ENCODE results near the gene IFRD1.
"Not testable (repeated sequence)": the region's sequence is repeated elsewhere in the genome, so short reads cannot be mapped to it uniquely, and the experiment has no call there.

Gene IFRD1

GRCh38 chr7:112488264-112488552 lies 37.9 kb downstream of the IFRD1 start:
- DNase-seq (ENCODE audit: low spot score) = no peak

GRCh38 chr7:112492186-112492585 lies 41.9 kb downstream of the IFRD1 start:
- no peak for DNase-seq (ENCODE audit: low spot score)

GRCh38 chr7:112494656-112495055 lies 44.4 kb downstream of the IFRD1 start:
- no peak for DNase-seq (ENCODE audit: low spot score)

- DNase-seq (ENCODE audit: low spot score) = no peak
Measured at GRCh38 chr7:112495156-112495788, 45.0 kb downstream of the IFRD1 start.

- DNase-seq (ENCODE audit: low spot score) = no peak
Measured at GRCh38 chr7:112495810-112496462, 45.7 kb downstream of the IFRD1 start.

GRCh38 chr7:112497481-112497880 lies 47.2 kb downstream of the IFRD1 start:
- no peak for DNase-seq (ENCODE audit: low spot score)

GRCh38 chr7:112500619-112501018 lies 50.4 kb downstream of the IFRD1 start:
- DNase-seq (ENCODE audit: low spot score) = no peak

- no peak for DNase-seq (ENCODE audit: low spot score)
Measured at GRCh38 chr7:112501801-112502503, 51.7 kb downstream of the IFRD1 start.

- no peak for DNase-seq (ENCODE audit: low spot score)
Measured at GRCh38 chr7:112502700-112503099, 52.4 kb downstream of the IFRD1 start.

- DNase-seq (ENCODE audit: low spot score) = no peak
Measured at GRCh38 chr7:112503361-112503972, 53.2 kb downstream of the IFRD1 start.

- no peak for DNase-seq (ENCODE audit: low spot score)
Measured at GRCh38 chr7:112504093-112504695, 53.9 kb downstream of the IFRD1 start.

- DNase-seq (ENCODE audit: low spot score) = no peak
Measured at GRCh38 chr7:112505495-112505894, 55.2 kb downstream of the IFRD1 start.

GRCh38 chr7:112508404-112508803 lies 58.1 kb downstream of the IFRD1 start:
- no peak for DNase-seq (ENCODE audit: low spot score)

- DNase-seq (ENCODE audit: low spot score) = no peak
Measured at GRCh38 chr7:112509402-112509801, 59.1 kb downstream of the IFRD1 start.

- DNase-seq (ENCODE audit: low spot score) = peak; percentile 59
Measured at GRCh38 chr7:112510001-112510742, 59.9 kb downstream of the IFRD1 start.

GRCh38 chr7:112510743-112511110 lies 60.5 kb downstream of the IFRD1 start:
- DNase-seq (ENCODE audit: low spot score) = no peak

GRCh38 chr7:112511451-112512202 lies 61.4 kb downstream of the IFRD1 start:
- DNase-seq (ENCODE audit: low spot score) = no peak

GRCh38 chr7:112512451-112513210 lies 62.4 kb downstream of the IFRD1 start:
- no peak for DNase-seq (ENCODE audit: low spot score)

GRCh38 chr7:112515989-112516388 lies 65.7 kb downstream of the IFRD1 start:
- no peak for DNase-seq (ENCODE audit: low spot score)

GRCh38 chr7:112516418-112516817 lies 66.2 kb downstream of the IFRD1 start:
- not testable (repeated sequence) for DNase-seq (ENCODE audit: low spot score)
